GM21515 (cell line): ENCODE data around the gene EPHB2.

Experiments used
- ATAC-seq: cut with Tn5 transposase; IDR thresholded peaks from one replicate; pipeline ENCODE4 v1.9.1; 2021; ENCODE audit not compliant: unreplicated experiment

EPHB2 gene

GRCh38 chr1:22777388-22778057 is 66.9 kb downstream of the EPHB2 start:
- no peak for ATAC-seq

- ATAC-seq: no peak
Observed at GRCh38 chr1:22778408-22778807, 67.8 kb downstream of the EPHB2 start.

GRCh38 chr1:22778862-22779520 is 68.4 kb downstream of the EPHB2 start:
- ATAC-seq: no peak

- no peak for ATAC-seq
Observed at GRCh38 chr1:22780696-22781095, 70.1 kb downstream of the EPHB2 start.

- ATAC-seq: no peak
Observed at GRCh38 chr1:22781483-22781882, 70.8 kb downstream of the EPHB2 start.

GRCh38 chr1:22782406-22782805 is 71.8 kb downstream of the EPHB2 start:
- no peak for ATAC-seq

GRCh38 chr1:22784317-22784716 is 73.7 kb downstream of the EPHB2 start:
- no peak for ATAC-seq

GRCh38 chr1:22784737-22785136 is 74.1 kb downstream of the EPHB2 start:
- ATAC-seq: no peak

GRCh38 chr1:22786101-22786500 is 75.5 kb downstream of the EPHB2 start:
- no peak for ATAC-seq

- no peak for ATAC-seq
Observed at GRCh38 chr1:22786719-22787489, 76.3 kb downstream of the EPHB2 start.

GRCh38 chr1:22787636-22788035 is 77.0 kb downstream of the EPHB2 start:
- ATAC-seq: no peak

GRCh38 chr1:22788254-22788661 is 77.6 kb downstream of the EPHB2 start:
- no peak for ATAC-seq

- ATAC-seq: no peak
Observed at GRCh38 chr1:22789356-22789994, 78.8 kb downstream of the EPHB2 start.

- ATAC-seq: no peak
Observed at GRCh38 chr1:22790232-22791008, 79.8 kb downstream of the EPHB2 start.

GRCh38 chr1:22791831-22792347 is 81.2 kb downstream of the EPHB2 start:
- no peak for ATAC-seq

- ATAC-seq: no peak
Observed at GRCh38 chr1:22792396-22793160, 81.9 kb downstream of the EPHB2 start.

- ATAC-seq: no peak
Observed at GRCh38 chr1:22793647-22794046, 83.0 kb downstream of the EPHB2 start.

GRCh38 chr1:22794647-22795365 is 84.2 kb downstream of the EPHB2 start:
- ATAC-seq: no peak

GRCh38 chr1:22795366-22795714 is 84.7 kb downstream of the EPHB2 start:
- no peak for ATAC-seq
